ENCODE results near the gene LAMC1.
A peak's percentile ranks its signal among the peaks of the same experiment; 100 is the strongest.

The LAMC1 gene

DNA sequence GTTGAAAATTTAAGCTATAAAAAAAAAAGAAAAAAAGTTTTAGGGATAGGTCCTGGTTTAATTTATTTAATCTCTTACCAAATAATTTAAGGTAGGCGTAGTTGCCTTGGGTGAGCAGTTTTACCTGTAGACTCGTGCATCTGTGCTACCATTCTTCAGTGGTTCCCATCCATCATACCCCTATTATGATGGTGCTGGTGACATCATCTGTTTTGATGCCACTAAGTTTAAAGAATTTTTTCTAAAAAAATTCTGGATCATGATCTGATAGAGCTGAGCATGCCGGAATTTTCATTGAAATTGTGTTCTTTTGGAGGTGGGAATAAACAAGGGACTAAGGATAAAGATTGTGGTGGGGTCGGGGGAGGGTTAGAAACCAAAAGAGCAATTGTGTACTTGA, 15.7 kb downstream of the LAMC1 start:
- no peak overlapping the region for H3K4me3 ChIP-seq (ENCODE audit: low read depth, low read length)
- DNase-seq (ENCODE audit: low read depth), result no peak
- TF ChIP-seq, protein P1, sequence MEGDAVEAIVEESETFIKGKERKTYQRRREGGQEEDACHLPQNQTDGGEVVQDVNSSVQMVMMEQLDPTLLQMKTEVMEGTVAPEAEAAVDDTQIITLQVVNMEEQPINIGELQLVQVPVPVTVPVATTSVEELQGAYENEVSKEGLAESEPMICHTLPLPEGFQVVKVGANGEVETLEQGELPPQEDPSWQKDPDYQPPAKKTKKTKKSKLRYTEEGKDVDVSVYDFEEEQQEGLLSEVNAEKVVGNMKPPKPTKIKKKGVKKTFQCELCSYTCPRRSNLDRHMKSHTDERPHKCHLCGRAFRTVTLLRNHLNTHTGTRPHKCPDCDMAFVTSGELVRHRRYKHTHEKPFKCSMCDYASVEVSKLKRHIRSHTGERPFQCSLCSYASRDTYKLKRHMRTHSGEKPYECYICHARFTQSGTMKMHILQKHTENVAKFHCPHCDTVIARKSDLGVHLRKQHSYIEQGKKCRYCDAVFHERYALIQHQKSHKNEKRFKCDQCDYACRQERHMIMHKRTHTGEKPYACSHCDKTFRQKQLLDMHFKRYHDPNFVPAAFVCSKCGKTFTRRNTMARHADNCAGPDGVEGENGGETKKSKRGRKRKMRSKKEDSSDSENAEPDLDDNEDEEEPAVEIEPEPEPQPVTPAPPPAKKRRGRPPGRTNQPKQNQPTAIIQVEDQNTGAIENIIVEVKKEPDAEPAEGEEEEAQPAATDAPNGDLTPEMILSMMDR (IDR thresholded peaks at IDR 0.05; ENCODE audit: low read depth, low read length, missing control alignments), result no peak
- in situ Hi-C loops (cut with HindIII; ENCODE audit: low sequenced_read_pairs), result no loop called here

DNA sequence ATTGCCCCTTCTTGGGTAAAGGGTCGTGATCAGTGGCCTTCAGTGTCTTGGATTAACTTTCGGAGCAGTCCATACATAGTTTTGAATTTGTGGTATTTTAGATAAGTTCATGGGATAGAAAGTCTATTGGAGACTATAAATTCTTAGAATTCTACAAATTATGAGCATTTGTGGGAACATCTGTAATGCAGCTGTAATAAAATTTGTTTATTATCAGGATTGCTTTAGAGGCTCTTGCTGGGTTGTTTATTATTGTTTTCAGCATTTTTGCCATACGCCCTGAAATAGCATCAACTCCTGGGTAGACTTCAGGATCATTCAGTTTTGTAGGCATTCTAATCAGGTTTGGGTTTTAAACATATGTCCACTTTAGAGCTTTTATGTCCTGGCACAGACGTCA, 16.1 kb downstream of the LAMC1 start:
- DNase-seq (ENCODE audit: low read depth), result no peak
- in situ Hi-C loops (cut with HindIII; ENCODE audit: low sequenced_read_pairs), result no loop called here
- H3K4me3 ChIP-seq (ENCODE audit: low read depth, low read length), result no peak overlapping the region
- TF ChIP-seq, protein P1 (IDR thresholded peaks at IDR 0.05; ENCODE audit: low read depth, low read length, missing control alignments), result no peak

DNA sequence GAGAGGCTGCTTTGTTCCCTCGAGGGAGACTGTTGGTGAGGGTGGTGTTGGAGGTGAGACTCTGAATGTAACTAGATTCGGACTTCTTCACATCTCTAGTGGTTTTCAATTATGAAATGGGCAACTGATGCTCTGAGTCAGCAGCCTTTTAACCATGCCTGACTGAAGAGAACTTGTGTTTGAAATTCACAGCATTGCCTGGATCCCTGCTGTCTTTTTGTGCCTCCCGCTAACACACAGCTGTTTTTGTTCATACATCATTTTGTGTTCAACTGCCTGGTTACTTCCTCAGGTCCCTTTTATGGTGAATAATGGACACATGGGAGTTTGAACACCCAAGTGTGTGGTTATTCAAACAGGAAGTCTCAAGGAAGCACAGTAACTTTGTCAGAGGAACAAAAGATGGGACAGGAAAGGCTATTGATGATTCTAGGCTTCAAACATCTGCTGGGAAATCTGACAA, 16.8 kb downstream of the LAMC1 start:
- H3K4me3 ChIP-seq (ENCODE audit: low read depth, low read length), result no peak overlapping the region
- peak; percentile 98 for DNase-seq (ENCODE audit: low read depth)
- in situ Hi-C loops (cut with HindIII; ENCODE audit: low sequenced_read_pairs), result no loop called here
- TF ChIP-seq, protein P1 (IDR thresholded peaks at IDR 0.05; ENCODE audit: low read depth, low read length, missing control alignments), result no peak

DNA sequence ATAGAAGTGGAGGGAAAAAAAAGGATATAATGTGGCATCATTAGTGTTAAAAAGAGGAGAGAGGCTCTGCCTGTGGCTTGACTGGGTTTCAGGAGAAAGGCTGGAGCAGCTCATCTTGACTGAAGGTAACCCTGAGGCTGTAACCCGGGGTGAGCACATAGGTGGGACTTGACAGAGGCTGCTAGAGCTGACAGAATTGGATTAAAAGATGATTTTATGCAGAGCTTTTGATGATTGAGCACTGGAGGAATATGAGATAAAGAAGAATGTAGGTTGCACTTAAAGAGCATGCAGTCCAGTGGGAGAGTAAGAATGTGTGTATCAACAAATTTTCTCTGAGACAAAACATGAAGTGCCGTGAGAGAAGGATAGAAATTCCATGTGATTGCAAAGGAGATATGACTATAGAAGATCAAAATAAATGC, 17.3 kb downstream of the LAMC1 start:
- in situ Hi-C loops (cut with HindIII; ENCODE audit: low sequenced_read_pairs), result no loop called here
- TF ChIP-seq, protein P1 (IDR thresholded peaks at IDR 0.05; ENCODE audit: low read depth, low read length, missing control alignments), result no peak
- no peak for DNase-seq (ENCODE audit: low read depth)
- no peak overlapping the region for H3K4me3 ChIP-seq (ENCODE audit: low read depth, low read length)

DNA sequence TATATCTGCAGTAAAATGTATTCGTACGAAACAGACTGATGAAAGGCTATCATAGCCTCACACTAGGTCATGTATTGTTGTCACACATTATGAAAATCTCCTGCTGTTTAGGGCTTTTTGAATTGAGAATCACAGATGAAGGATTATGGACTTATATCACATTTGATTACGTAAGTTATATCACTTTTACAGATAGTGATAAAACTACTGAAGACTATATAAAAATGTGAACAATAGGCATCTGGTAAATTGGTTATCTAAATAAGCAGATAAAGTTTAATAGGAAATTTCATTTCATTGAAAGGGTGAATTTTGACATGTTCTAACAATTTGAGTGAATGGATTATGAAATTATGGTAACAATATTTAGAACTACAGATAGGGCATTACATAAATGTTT, 20.0 kb downstream of the LAMC1 start:
- no peak for DNase-seq (ENCODE audit: low read depth)
- TF ChIP-seq, protein P1 (IDR thresholded peaks at IDR 0.05; ENCODE audit: low read depth, low read length, missing control alignments), result no peak
- no peak overlapping the region for H3K4me3 ChIP-seq (ENCODE audit: low read depth, low read length)
- in situ Hi-C loops (cut with HindIII; ENCODE audit: low sequenced_read_pairs), result no loop called here

DNA sequence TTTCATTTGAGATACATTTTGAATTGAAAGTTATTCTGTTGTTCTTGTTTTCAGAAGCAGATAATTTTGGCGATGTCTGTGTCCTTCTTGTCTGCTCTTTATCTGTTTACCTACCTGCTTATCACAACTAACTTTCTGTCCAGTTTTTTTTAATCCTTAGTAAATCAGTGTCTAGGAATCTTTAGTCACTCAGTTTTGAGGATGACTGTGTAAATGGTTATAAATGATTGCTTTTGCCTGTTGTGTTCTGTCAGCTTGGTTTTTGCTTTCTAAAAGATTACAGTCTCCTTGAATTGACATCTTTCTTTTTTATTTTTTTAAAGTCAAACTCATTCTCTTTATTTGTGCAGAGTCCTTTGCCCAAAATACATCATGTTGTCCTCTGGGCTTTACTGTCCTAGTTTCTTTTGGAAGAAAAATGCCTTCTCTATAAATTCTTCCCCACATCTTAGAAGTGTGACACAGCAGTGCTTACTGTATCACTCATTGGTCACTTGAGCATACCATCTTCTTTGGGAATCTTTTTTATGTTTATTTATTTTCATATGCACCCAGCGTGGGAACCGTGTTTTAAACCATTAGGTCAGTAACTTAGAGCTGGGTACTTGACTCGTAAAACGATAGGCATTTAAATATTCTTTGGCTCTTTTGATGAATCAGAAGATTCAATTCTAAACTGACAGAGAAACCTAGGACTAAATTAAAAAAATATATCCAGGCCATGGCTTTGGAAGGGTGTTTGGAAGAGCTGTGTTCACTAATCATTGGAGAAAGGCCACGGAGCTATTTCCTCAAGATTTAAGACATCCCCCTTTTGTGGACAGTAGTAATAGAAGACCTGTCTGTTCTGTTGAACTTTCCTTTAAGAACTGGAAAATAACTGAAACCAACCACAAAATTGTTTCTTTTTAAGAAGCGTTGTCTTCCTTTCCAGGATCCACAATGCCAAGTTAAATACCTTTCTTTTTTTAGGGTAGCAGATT, 20.9 kb downstream of the LAMC1 start:
- no peak for DNase-seq (ENCODE audit: low read depth)
- TF ChIP-seq, protein P1 (IDR thresholded peaks at IDR 0.05; ENCODE audit: low read depth, low read length, missing control alignments), result no peak
- in situ Hi-C loops (cut with HindIII; ENCODE audit: low sequenced_read_pairs), result no loop called here
- no peak overlapping the region for H3K4me3 ChIP-seq (ENCODE audit: low read depth, low read length)

Data from astrocyte of the cerebellum (primary cell).